ENCODE data around the gene ME3.
"Not testable (repeated sequence)": the region's sequence is repeated elsewhere in the genome, so short reads cannot be mapped to it uniquely, and the experiment has no call there.

Gene ME3

DNA sequence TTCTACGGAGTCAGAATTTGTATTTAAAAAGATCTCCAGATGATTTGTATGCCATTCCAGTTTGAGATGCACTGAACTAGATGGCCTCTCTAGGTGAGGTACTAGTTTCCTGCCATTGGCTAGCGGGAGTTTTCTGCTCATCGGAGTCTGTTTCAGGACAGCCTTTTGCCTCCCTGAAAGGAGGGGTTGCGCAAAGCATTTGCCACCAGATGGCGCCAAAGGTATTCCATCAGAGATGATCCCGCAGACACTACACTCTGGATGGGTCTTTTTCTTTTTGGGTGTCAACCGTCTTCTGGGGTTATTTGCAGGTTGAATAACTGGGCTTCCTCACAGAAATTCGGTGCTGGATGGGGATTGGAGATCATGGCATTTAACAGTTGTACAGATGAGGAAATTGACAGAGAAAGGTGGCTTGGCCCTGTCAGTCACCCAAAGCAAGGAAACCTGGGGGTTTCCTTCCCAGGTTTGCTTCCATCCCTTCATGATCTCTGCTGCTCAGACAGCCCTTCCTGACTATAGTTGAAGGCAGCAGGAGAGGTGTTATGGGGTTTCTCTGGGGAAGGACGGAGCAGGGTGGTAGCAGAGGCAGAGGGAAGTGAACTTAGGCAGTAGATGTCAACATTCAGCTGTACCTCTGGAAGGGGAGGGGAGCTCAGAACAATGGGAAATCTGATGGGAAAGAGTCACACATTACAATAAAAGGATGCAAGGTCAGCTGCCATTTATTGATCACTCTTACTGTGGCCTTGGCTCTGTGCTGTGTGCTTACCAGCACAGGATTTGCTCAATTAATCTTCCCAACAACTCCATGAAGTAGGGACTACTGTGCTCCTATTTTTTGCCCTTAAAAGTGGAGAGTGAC, 216.1 kb downstream of the ME3 start:
- peak; percentile 78 for DNase-seq

DNA sequence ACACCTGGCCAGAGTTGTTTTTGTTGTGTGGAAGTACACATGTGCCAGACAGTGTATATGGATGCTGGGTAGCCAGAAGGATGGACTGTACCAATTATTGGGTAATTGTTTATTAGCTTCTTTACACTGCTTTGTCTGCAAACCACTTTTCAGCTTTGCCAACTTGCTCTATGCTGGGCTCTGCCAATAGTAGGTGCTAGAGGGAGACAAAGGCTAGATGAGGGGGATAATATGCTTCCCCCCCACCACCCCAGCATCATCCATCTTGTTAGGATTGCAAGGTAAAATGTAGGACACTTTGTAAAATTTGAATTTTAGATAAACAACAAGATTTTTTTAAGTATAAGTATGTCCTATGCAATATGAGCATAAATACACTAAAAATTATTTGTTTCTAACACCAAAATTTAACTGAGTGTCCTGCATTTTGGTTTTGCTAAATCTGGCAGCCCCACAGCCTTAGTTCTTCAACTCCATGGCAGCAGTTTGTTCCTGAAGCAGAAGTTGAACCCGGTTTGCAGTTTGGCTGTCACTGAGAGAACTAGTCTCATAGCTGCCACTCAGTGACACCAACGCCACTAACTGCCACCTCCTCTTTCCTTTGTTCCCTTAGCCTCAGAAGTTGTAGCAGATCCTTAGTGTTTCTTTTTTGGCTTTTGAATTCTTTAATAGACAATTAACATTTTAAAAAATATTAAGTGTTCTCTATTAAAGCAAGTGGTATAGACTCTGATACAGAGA, 219.0 kb downstream of the ME3 start:
- no peak for DNase-seq

- DNase-seq: no peak
Measured at GRCh38 chr11:86449993-86450629, 222.3 kb downstream of the ME3 start.

DNA sequence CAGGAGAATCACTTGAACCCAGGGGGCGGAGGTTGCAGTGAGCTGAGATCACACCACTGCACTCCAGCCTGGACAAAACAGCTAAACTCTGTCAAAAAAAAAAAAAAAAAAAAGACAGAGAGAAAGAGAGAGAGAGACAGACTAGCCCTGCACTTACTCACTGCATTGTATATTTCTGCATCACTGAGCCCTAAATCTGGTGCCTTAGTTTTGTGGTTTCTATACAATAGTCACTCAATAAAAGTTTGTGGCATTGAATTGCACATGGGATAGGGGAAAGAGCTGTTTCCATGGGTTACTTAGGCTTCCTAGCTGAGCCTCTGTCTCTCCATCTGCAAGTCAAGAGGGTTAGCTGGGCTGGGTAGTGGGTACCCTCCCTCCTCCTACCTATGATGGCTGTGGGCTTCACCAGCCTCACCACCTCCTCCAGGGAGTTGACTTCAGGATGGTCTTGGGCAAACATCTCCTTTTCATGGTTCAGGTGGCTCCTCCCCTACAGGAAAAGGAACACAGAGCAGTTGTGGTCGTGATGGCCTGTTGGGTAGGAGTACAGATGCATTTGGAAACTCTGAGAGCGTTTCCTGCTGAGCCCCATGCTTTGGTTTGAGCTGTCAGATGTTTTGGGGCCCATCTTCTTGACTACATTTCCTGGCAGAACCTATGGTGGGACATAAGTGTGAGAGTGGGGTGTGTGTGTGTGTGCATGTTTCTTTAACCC, 224.5 kb downstream of the ME3 start:
- DNase-seq: no peak

- DNase-seq: no peak
Measured at GRCh38 chr11:86446924-86447285, 225.5 kb downstream of the ME3 start.

- no peak for DNase-seq
Measured at GRCh38 chr11:86446163-86446923, 226.1 kb downstream of the ME3 start.

- DNase-seq: no peak
Measured at GRCh38 chr11:86444981-86445380, 227.4 kb downstream of the ME3 start.

GRCh38 chr11:86443415-86443814, 229.0 kb downstream of the ME3 start:
- no peak for DNase-seq

- DNase-seq: no peak
Measured at GRCh38 chr11:86442827-86443226, 229.6 kb downstream of the ME3 start.

DNA sequence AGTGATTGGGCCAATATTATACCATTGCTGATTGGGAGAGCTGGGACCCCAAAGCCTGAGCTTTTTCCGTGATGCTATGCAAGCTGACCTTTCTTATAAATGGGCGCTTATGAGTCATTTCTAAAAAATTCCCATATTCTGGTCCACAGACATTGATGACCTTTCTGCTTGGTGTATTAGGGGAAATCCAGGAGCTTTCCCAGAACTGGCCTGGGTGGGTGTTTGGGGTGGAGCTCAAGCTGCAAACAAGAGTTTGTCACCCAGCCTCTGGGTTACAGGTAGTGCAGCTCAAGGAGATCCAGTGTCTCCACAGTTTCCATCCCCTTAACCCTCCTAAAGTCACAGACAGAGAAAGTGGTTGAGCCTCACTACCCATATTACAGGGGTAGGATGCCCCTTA, 230.0 kb downstream of the ME3 start:
- no peak for DNase-seq

DNA sequence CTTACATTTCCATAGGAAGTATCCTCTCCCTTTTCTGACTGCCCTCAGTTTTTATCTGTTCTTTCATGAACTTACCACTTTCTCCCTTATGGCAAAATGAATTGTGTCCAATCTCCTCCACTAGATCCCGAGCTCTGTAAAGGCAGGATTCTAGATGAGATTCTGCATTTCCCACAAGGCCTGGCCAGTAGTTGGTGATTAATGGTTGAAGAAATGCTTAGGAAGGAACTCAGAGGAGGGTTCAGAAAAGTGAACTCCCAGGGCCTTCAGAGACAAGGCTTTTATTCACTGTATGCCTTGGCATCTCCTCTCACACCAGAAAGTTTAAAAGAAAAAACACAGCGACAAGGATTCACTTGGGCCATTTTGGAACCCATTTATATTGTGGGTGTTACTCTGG, 231.6 kb downstream of the ME3 start:
- no peak for DNase-seq

- DNase-seq: no peak
Measured at GRCh38 chr11:86440305-86440716, 232.1 kb downstream of the ME3 start.

- DNase-seq: no peak
Measured at GRCh38 chr11:86438685-86439084, 233.7 kb downstream of the ME3 start.

GRCh38 chr11:86435711-86436110, 236.7 kb downstream of the ME3 start:
- no peak for DNase-seq

- DNase-seq: not testable (repeated sequence)
Measured at GRCh38 chr11:86433361-86434095, 238.9 kb downstream of the ME3 start.

- DNase-seq: no peak
Measured at GRCh38 chr11:86431258-86431657, 241.2 kb downstream of the ME3 start.

DNA sequence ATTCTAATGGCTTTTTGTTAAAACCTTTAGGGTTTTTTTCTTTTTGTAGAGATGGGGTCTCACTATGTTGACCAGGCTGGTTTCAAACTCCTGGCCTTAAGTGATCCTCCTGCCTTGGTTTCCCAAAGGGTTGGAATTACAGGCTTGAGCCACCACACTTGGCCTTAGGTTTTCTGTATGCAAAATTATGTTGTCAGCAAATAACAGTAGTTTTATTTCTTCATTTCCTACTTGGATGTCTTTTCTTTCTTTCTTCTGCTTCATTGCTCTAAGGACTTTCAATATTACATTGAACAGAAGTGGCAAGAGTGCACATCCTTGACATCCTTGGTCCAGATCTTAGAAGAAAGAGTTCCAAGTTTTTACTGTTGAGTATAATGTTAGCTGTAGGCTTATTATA, 245.0 kb downstream of the ME3 start:
- DNase-seq: no peak

- DNase-seq: not testable (repeated sequence)
Measured at GRCh38 chr11:86423488-86423887, 248.9 kb downstream of the ME3 start.

GRCh38 chr11:86422371-86422770, 250.0 kb downstream of the ME3 start:
- no peak for DNase-seq

GRCh38 chr11:86421946-86422345, 250.5 kb downstream of the ME3 start:
- no peak for DNase-seq

DNA sequence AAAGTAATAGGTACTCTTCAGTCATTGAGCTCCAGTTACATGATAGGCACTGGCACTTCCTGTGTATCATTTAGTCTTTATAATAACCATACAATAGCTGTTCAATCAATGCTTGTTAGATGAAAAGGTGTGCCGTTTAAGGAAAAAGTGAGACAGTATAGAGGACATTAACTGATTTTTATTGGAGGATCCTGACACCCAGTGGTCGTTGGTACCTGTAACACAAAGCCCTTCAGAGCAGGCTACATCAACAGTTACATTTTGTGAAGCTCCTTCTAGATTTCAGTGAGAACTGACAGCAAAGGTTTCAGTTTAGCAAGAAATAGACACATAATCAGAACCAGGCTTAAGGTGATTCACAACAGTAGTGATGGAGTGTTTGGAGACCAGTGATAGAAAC, 253.5 kb downstream of the ME3 start:
- no peak for DNase-seq

DNA sequence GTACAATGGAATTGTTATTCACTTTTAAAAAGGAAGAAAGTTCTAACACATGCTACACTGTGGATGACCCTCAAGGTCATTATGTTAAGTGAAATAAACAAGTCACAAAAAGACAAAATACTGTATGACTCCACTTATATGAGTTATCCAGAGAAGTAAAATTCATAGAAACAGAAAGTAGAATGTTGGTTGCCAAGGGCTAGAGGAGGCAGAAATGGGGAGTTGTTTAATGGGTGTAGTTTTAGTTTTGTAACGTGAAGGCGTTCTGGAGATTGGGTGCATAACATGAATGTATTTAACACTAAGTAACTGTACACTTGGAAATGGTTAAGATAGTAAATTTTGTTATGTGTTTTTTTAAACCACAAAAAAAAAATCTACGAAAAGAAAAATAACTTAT, 253.9 kb downstream of the ME3 start:
- DNase-seq: no peak

Measured in CD4-positive, alpha-beta T cell treated with Interleukin-17A for 4 hours (primary cell).